Memory B cell (primary cell): ENCODE results near the gene RARB.

ENCODE experiments used
- ATAC-seq: fragments of 150-1000 bp; cut with Tn5 transposase; 2 replicates; pipeline ENCODE4 v1.10.0; 2021; ENCODE audit warnings: low read depth, mild to moderate bottlenecking, moderate library complexity
- DNase-seq, 2 donors: peaks; one replicate each; pipeline ENCODE4 v3.0.0; 2022; ENCODE audit warnings: low spot score in 2 of 2
- H3K27ac Mint-ChIP-seq: one replicate; pipeline ENCODE4 v1.8.0; 2022; ENCODE audit warnings: mild to moderate bottlenecking, moderate library complexity, mixed read lengths
- H3K27me3 Mint-ChIP-seq: one replicate; pipeline ENCODE4 v1.8.0; 2022; ENCODE audit warnings: mixed read lengths
- H3K36me3 Mint-ChIP-seq: one replicate; pipeline ENCODE4 v1.8.0; 2022; ENCODE audit warnings: mild to moderate bottlenecking, mixed read lengths
- H3K4me1 Mint-ChIP-seq: one replicate; pipeline ENCODE4 v1.8.0; 2022; ENCODE audit warnings: mixed read lengths
- H3K4me3 Mint-ChIP-seq: one replicate; pipeline ENCODE4 v1.8.0; 2022; ENCODE audit warnings: mild to moderate bottlenecking, moderate library complexity, mixed read lengths
- H3K9me3 Mint-ChIP-seq: one replicate; pipeline ENCODE4 v1.8.0; 2022; ENCODE audit warnings: mixed read lengths

RARB gene

DNA sequence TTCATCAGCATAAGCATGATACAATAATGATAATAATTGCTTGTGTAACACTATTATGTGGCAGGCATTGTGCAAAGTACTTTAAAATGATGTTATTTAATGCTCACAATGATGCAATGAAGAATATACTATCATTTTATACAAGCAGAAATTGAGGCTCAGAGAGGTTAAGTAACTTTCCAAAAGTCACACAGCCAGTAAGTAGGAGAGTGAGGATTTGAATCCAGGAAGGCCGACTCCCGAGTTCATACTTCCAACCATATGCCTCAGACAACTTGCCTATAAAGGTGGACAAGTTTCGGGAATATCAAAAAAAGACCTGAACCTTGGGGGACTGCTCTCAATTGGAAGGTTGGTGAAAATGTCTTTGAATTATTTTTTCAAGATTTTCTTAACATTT, 19.9 kb downstream of the RARB start:
- DNase-seq (no peak), ATAC-seq (no peak)
- Mint-ChIP-seq H3K36me3 (no peaks in the 10 kb centered on the region), H3K4me1 (no peaks in the 10 kb centered on the region), H3K27me3 (no peaks in the 10 kb centered on the region), H3K27ac (no peak overlapping the region), H3K9me3 (no peaks in the 10 kb centered on the region), H3K4me3 (no peak overlapping the region)

DNA sequence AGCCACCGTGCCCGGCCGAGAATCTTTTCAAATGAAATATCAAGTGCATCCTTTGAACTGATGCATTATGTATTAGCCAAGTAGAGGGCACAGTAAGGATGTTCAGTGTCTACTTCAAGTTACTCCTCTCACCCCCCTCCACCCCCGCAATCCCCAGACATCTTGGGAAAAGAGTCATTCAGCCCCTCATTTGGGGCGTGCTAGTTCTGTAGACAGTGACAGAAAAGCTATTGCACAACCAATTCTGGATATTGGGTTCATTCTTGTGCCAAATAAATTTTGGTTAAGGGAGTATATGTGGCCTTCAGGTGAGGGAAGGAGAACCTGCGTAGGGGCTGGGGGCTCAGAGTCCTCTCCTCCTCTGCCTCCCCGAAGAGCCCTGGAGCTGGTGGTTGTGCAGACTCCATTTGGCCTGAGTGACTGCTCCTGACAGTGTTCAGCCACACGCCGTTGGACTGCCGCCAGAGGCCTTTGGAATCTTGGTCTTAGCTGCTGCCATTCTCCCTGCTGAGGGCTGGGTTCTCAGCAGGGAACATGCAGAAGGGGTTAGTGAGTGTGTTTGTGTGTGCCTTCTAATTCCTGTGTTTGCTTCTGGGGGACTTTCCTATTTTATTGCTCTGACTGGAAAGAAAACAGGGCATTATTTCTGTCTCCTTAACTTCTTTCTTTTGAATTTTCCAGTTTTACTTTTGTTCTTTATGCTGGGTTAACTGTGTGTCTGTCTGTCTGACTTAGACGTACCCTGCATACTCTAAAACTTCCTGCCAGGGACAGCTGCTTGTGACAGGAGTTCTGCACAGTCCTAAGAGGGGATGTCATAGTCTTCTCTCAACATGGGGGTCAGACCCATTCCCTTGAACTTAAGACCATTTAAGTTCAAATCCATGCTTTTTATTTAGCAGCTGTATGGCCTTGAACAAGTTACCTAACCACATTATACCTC, 21.0 kb downstream of the RARB start:
- ATAC-seq (no peak), DNase-seq (no peak)

DNA sequence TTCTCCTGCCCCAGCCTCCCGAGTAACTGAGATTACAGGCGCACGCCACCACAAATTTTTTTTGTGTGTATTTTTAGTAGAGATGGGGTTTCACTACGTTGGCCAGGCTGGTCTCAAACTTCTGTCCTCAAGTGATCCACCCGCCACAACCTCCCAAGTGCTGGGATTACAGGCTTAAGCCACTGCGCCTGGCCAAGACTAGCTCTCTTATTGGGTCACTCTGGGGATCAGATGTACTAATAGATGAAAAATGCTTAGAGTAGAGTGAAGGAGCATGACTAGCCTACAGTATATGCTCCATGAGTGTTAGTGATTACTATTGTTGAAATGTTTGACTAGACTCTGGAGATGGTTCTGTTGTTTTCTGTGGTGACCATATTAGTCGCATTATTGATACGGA, 21.8 kb downstream of the RARB start:
- DNase-seq (no peak), ATAC-seq (no peak)
- Mint-ChIP-seq H3K4me1 (no peaks in the 10 kb centered on the region), H3K27me3 (no peaks in the 10 kb centered on the region), H3K27ac (no peak overlapping the region), H3K4me3 (no peak overlapping the region), H3K36me3 (no peaks in the 10 kb centered on the region), H3K9me3 (no peaks in the 10 kb centered on the region)

More for the DNA sequence above, 21.0 kb downstream of the RARB start:
- Mint-ChIP-seq H3K27ac (no peak overlapping the region), H3K4me3 (no peak overlapping the region), H3K27me3 (no peaks in the 10 kb centered on the region), H3K9me3 (no peaks in the 10 kb centered on the region), H3K4me1 (no peaks in the 10 kb centered on the region), H3K36me3 (no peaks in the 10 kb centered on the region)

DNA sequence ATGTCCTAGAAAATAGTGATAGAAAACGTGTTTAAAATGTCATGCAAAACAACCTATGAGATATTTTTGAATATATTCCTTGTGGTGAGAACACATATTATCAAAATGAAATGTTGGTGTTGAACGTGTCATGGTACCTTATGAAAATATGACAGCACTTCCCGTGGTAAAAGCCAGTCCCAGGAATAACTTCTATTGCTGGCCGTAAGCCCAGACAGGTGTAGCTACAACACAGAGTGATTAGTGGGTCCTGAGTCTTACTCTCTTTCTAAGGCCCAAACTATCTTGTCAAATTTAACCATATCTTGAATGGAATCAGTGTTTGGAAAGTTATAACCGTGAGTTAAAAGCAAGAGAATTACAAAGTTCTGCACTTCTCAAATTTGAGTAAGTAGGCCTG, 24.1 kb downstream of the RARB start:
- Mint-ChIP-seq H3K36me3 (no peaks in the 10 kb centered on the region), H3K27ac (no peak overlapping the region)

GRCh38 chr3:25452740-25453139, 24.7 kb downstream of the RARB start:
- no peak overlapping the region for H3K27ac Mint-ChIP-seq

More for the DNA sequence above, 24.1 kb downstream of the RARB start:
- Mint-ChIP-seq H3K27me3 (no peaks in the 10 kb centered on the region), H3K4me1 (no peaks in the 10 kb centered on the region), H3K9me3 (no peaks in the 10 kb centered on the region), H3K4me3 (no peak overlapping the region)
- no peak for DNase-seq
- no peak for ATAC-seq

GRCh38 chr3:25453619-25454004, 25.5 kb downstream of the RARB start:
- DNase-seq (no peak), ATAC-seq (no peak)
- Mint-ChIP-seq H3K9me3 (no peaks in the 10 kb centered on the region), H3K4me3 (no peak overlapping the region), H3K36me3 (no peaks in the 10 kb centered on the region), H3K27me3 (no peaks in the 10 kb centered on the region), H3K27ac (no peak overlapping the region), H3K4me1 (no peaks in the 10 kb centered on the region)

More at GRCh38 chr3:25452740-25453139, 24.7 kb downstream of the RARB start:
- no peaks in the 10 kb centered on the region for H3K36me3 Mint-ChIP-seq
- ATAC-seq = no peak
- no peak overlapping the region for H3K4me3 Mint-ChIP-seq
- no peaks in the 10 kb centered on the region for H3K9me3 Mint-ChIP-seq
- no peak for DNase-seq
- H3K4me1 Mint-ChIP-seq = no peaks in the 10 kb centered on the region
- H3K27me3 Mint-ChIP-seq = no peaks in the 10 kb centered on the region

DNA sequence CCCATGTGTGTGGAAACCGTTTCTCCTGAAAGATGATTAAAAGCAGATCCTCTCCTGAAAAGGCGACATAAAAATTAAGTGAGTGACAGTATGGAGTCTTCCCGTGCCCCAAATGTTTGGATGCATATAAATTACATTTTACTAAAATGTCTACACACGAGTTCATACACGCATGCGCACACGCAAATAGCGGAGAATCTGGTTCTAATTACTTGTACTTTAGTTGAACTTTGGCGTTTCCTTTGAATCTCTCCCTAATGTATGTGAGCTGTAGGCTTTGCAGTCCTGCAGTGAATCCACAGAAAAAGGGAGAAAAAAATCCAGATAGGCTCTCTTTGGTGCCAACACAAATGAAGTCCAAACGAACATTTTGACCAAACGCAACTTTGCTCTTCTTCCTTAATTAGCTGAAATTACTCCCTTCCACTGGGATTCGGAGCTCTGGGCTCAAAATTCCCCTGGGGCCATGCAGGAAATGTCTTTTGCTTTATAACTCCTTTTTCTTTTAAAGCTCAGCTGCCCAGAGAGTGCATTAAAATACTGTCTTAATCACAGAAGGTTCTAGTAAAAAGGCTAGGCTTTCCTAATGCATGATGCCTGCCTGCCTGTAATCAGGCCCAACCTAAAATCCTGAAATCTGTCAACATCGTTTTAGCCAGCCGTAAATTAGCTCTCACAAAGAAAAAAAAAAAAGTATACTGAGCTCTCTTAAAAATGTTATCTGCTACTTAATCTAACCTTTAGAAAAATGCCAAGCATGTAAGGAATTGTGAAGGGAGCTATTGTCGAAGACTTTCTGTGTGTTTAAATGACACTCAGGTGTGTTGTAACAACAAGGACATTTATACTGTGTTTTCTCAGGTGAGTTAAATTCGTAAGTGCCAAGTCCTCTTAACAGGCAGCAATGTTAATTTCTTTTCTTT, 26.2 kb downstream of the RARB start:
- ATAC-seq (no peak), DNase-seq (no peak)
- Mint-ChIP-seq H3K4me3 (no peak overlapping the region), H3K9me3 (no peaks in the 10 kb centered on the region), H3K4me1 (no peaks in the 10 kb centered on the region), H3K36me3 (no peaks in the 10 kb centered on the region), H3K27me3 (peaks cover under 1% of the 10 kb centered on the region), H3K27ac (no peak overlapping the region)

DNA sequence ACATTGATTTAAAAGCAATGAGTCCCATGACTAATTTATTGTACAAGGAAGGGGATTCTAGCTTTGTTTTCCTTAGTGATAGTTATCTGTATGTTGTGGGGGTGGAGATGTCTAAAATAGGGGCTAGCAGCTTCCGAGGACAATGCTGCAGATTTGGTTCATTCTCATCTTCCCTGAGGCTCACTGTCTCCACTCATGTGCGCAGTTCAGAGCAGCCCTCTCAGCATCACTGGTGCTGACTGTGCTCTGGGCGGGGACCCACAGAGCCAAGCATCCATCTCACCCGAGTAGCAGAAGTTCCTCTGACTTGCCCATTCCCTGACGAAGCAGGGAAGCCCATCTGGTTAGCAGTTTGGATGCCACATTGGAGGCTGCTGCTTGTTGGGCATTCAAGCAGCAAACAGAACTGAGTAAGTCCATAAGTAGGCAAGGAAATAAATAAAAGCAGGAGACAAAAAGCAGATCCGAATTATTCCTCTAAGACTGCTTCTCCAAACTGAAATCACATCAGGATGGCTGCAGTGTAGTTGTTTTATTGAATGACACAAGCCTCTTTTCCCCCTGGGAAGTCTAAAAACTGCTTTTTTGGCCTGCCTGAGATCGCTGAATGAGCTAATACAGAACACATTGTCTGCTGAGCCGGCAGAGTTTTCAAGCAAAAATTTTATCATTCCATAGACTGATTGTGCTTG, 27.5 kb downstream of the RARB start:
- DNase-seq = no peak

DNA sequence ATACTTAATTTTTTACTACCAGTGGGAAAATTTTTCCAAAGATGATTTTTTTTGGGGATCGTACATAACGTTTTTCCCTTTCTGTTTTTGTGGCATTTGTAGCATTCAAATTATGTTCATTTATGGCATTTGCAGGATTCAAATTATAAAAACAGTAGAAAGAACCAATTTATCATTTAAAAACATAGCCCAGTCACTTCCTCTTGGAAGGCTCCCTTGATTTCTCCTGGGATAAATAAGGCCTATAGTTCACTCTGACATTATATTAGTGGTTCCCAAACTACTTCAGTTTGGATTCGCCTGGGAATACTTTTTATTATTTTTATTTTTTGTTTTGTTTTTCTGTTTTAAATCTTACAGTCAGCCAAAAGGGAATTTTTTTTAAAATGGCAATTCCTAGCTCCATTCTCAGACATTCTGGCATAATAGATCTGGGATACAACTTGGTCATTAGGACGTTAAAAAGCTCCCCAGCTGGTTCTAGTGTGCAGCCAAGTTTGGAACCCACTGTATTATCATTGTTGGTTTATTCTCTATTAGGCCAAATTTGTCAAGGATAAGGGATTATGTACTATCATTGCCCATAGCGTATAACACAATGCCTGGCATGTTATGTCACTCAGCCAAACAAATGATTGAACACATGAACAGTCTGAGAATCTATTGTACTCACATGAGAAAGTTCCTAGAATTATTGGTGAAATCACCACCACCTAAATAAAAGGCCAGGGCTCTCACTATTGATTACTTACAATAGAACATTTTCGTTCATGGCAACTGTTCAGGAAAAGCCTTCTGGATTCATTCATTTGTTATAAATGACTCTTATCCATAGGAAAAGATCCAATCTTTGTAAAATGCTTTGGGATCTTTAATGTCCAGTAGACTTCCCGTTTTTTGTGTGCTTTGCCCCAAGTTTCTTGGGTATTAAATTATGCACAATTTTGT, 28.9 kb downstream of the RARB start:
- ATAC-seq = no peak
- Mint-ChIP-seq H3K4me1 (no peaks in the 10 kb centered on the region), H3K27ac (no peak overlapping the region), H3K27me3 (peaks cover 2% of the 10 kb centered on the region), H3K36me3 (no peaks in the 10 kb centered on the region), H3K9me3 (no peaks in the 10 kb centered on the region), H3K4me3 (no peak overlapping the region)
- no peak for DNase-seq

More for the DNA sequence above, 27.5 kb downstream of the RARB start:
- no peak for ATAC-seq
- H3K4me3 Mint-ChIP-seq = no peak overlapping the region
- H3K9me3 Mint-ChIP-seq = no peaks in the 10 kb centered on the region
- no peaks in the 10 kb centered on the region for H3K4me1 Mint-ChIP-seq
- no peaks in the 10 kb centered on the region for H3K36me3 Mint-ChIP-seq
- H3K27me3 Mint-ChIP-seq = peaks cover 2% of the 10 kb centered on the region
- no peak overlapping the region for H3K27ac Mint-ChIP-seq

- ATAC-seq (no peak), DNase-seq (no peak)
- Mint-ChIP-seq H3K36me3 (no peaks in the 10 kb centered on the region), H3K27ac (no peak overlapping the region), H3K27me3 (peaks cover 2% of the 10 kb centered on the region), H3K4me3 (no peak overlapping the region), H3K9me3 (no peaks in the 10 kb centered on the region), H3K4me1 (no peaks in the 10 kb centered on the region)
Observed at GRCh38 chr3:25457671-25458419, 29.8 kb downstream of the RARB start.

DNA sequence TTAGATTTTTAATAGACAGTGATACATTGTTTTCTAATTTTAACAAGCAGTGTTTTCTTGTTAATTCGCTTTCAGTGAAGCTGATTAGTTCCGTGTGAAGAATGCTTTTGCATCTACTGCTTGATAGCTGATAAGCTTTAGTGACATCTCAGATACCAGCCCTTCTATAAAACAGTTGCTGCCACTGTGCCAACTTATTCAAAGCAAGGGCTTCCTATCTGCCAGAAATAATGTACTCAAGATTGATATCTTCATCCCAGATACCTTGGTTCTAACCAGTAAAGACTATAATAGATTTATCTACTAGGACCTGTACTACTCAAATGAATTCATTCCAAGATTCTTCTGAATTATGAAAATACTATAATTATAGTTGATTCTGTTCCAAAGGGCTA, 30.4 kb downstream of the RARB start:
- no peak for DNase-seq
- no peaks in the 10 kb centered on the region for H3K9me3 Mint-ChIP-seq
- no peak overlapping the region for H3K27ac Mint-ChIP-seq
- H3K36me3 Mint-ChIP-seq = no peaks in the 10 kb centered on the region
- H3K27me3 Mint-ChIP-seq = peaks cover 2% of the 10 kb centered on the region
- no peak for ATAC-seq
- H3K4me3 Mint-ChIP-seq = no peak overlapping the region
- no peaks in the 10 kb centered on the region for H3K4me1 Mint-ChIP-seq

- Mint-ChIP-seq H3K4me1 (no peaks in the 10 kb centered on the region), H3K27me3 (peaks cover 2% of the 10 kb centered on the region), H3K27ac (no peak overlapping the region), H3K36me3 (no peaks in the 10 kb centered on the region), H3K9me3 (no peaks in the 10 kb centered on the region), H3K4me3 (no peak overlapping the region)
- ATAC-seq (no peak), DNase-seq (no peak)
Observed at GRCh38 chr3:25460751-25461150, 32.7 kb downstream of the RARB start.
